Retina (tissue), 1 donor: Measurements from ENCODE around the gene SLC17A7.

Source experiments
- DNase-seq: peaks from one replicate; pipeline ENCODE4 v3.0.0-alpha.2; 2016

SLC17A7 gene

GRCh38 chr19:49425922-49426592 lies 15.3 kb downstream of the SLC17A7 start:
- DNase-seq, result no peak

GRCh38 chr19:49425178-49425577 lies 16.1 kb downstream of the SLC17A7 start, which contains the start of gene GFY:
Gene GFY, plus strand, starts transcription at chr19:49425388. Its CDS starts 1,043 bp downstream, at chr19:49426431.
- no peak for DNase-seq

GRCh38 chr19:49423985-49424303 lies 17.4 kb downstream of the SLC17A7 start:
- DNase-seq, result no peak

- DNase-seq, result no peak
These were observed 18.0 kb downstream of the SLC17A7 start, which contains the start of gene PTH2 for GRCh38 chr19:49423071-49423984. Gene PTH2, minus strand, starts transcription at chr19:49423441. Its CDS starts 102 bp downstream, at chr19:49423339.

GRCh38 chr19:49422407-49423070 lies 18.8 kb downstream of the SLC17A7 start:
- peak; percentile 89 for DNase-seq

GRCh38 chr19:49421878-49422202 lies 19.5 kb downstream of the SLC17A7 start:
- no peak for DNase-seq

- peak; percentile 86 for DNase-seq
These were observed 20.1 kb downstream of the SLC17A7 start for GRCh38 chr19:49421039-49421877.

GRCh38 chr19:49420227-49420626 lies 21.1 kb downstream of the SLC17A7 start:
- no peak for DNase-seq

- no peak for DNase-seq
These were observed 22.2 kb downstream of the SLC17A7 start for GRCh38 chr19:49419173-49419572.

- DNase-seq, result no peak
These were observed 22.8 kb downstream of the SLC17A7 start for GRCh38 chr19:49418511-49418910.

GRCh38 chr19:49417088-49417487 lies 24.2 kb downstream of the SLC17A7 start:
- no peak for DNase-seq

- DNase-seq, result no peak
These were observed 25.5 kb downstream of the SLC17A7 start for GRCh38 chr19:49415810-49416200.

GRCh38 chr19:49415102-49415809 lies 26.1 kb downstream of the SLC17A7 start:
- DNase-seq, result no peak

- no peak for DNase-seq
These were observed 27.1 kb downstream of the SLC17A7 start for GRCh38 chr19:49414256-49414655.

GRCh38 chr19:49413348-49413747 lies 28.0 kb downstream of the SLC17A7 start:
- DNase-seq, result peak; percentile 89

GRCh38 chr19:49411681-49412326 lies 29.5 kb downstream of the SLC17A7 start:
- DNase-seq, result no peak

- no peak for DNase-seq
These were observed 31.8 kb downstream of the SLC17A7 start for GRCh38 chr19:49409441-49410029.

GRCh38 chr19:49408816-49409440 lies 32.4 kb downstream of the SLC17A7 start:
- no peak for DNase-seq

GRCh38 chr19:49407482-49408015 lies 33.8 kb downstream of the SLC17A7 start:
- no peak for DNase-seq

- DNase-seq, result no peak
These were observed 34.2 kb downstream of the SLC17A7 start for GRCh38 chr19:49407079-49407478.
